Erythroblast (primary cell): ENCODE data around the gene ZMIZ1.

Source experiments
- DNase-seq, 2 experiments: peaks; one replicate each; lab custom pipeline; 2025; lab: John Stamatoyannopoulos, UW
- GATA1 ChIP-seq: IDR thresholded peaks from 2 replicates; pipeline ENCODE4 v1.6.1; 2011; ENCODE audit warnings: low read depth, mild to moderate bottlenecking, control low read depth, low read length, moderate library complexity
- POLR2A ChIP-seq: IDR thresholded peaks from 2 replicates; pipeline ENCODE4 v1.6.1; 2011; ENCODE audit warnings: mild to moderate bottlenecking, low read length

Gene ZMIZ1

DNA sequence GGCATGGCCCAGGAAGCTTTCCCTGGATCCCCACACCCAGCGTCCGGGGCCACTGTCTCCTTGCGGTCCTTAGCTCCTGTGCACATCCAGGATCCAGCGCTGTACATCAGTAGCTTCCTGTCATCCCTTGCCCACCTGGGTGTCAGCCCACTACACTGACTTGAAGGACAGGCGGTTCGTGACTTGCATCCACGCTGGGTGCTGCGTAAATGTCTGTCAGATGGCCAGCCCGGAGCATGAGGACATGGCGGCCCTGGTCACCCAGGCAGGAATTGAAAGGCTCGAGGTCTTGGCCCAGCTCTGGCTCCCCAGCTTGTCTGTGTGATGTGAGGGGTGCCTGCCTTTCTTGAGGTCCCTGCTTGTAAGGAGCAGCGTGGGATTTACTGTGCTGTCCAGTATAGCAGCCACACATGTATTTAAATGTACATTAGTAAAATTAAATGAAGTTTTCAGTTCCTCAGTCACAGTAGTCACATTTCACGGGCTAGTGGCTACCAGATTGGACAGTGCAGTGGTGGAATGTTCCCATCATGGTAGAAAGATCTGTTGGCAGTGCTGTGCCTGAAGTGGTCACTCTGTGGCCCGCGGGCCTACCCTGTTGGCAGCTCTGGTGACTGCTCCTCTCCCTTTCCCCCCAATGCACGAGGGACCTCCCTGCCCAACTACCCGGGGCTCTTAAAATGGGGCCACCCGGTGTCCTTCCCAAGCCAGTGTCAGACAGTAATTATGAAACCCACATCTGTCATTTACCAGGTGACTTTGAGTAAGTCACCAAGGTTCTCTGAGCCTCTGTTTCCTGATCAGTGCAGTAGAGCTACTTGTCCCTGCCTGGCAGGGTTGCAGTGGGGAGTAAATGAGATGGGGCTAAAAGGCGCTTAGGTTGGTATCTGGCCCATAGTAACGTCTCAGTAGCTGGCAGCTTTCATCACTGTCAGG, 180.7 kb downstream of the ZMIZ1 start:
- no peak for TF ChIP-seq GATA1
- TF ChIP-seq POLR2A: no peak
- no peak for DNase-seq

DNA sequence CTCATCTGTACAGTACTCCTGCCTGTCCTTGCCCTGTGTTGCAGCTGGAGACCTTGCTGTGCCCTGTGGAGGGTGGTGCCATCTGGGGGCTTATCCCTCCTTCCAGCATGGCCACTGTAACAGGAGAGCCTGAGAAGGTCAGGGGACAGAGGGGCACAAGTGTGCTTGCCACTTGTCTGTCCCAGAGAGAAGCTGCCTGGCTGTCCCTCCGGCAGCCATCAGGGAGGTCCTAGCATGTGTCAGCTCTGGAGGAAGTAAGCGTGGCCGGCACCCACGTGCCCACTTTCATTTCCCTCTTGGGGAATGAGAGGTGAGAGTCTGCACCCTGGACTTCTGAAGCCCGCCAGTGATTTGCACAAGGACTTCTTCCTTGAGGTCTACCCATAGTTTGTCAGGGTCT, 181.5 kb downstream of the ZMIZ1 start:
- no peak for DNase-seq
- TF ChIP-seq POLR2A (no peak), GATA1 (no peak)

DNA sequence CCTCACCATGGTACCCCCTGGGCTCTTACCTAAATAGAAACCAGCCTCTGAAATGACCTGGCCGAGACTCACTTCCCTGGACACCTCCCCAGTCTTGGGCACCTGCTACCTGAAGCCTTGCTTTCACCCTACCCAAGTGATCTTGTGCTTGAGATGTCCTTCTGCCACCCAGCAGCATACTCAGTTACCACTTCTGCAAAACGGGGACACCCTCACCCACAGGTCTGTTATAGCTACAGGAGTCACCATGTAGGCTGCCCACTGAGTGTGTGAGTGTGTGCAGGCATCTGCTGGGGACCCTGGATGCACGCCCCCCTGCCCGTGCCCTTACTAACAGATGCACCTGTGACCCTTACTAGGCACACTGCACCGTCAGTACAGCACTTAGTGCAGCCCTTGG, 183.7 kb downstream of the ZMIZ1 start:
- TF ChIP-seq POLR2A: no peak
- no peak for DNase-seq

DNA sequence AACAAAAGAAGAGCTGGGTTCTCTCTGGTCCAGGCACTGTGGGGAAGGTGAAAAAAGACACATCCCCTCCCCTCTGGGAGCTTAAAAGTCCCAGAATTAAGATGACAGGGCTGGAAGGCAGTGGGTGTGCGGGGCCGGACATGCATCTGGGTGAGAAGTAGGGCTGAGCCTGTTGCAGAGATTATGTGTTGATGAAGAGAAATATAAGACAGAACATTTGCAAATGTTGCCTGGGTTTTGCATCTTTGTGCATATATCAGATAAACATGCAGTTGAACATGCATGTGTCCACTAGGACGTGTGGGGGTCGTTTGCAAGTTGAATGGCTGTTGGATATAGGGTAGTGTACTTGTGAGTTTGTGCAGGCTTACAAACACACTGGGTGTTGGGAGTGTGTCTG, 184.2 kb downstream of the ZMIZ1 start:
- DNase-seq: no peak
- TF ChIP-seq GATA1 (no peak), POLR2A (no peak)

DNA sequence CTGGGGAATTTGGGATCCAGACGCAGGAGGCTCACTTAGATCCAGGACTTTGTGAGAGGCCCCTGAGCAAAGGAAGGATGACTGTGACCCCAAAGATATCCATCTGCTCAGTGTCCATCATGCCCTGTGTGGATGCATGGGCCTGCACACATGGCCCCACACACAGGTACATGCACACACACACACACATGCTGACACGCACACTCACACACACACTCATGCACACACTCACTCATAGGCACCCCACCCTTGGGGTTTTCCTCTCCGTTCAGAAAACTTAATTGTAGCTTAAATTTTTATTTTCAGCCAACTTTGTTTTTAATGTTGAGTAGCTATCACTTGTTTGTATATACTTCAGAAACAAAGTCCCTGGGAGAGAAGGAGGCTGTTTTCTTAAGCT, 184.9 kb downstream of the ZMIZ1 start:
- TF ChIP-seq POLR2A: no peak
- TF ChIP-seq GATA1: no peak
- no peak for DNase-seq

DNA sequence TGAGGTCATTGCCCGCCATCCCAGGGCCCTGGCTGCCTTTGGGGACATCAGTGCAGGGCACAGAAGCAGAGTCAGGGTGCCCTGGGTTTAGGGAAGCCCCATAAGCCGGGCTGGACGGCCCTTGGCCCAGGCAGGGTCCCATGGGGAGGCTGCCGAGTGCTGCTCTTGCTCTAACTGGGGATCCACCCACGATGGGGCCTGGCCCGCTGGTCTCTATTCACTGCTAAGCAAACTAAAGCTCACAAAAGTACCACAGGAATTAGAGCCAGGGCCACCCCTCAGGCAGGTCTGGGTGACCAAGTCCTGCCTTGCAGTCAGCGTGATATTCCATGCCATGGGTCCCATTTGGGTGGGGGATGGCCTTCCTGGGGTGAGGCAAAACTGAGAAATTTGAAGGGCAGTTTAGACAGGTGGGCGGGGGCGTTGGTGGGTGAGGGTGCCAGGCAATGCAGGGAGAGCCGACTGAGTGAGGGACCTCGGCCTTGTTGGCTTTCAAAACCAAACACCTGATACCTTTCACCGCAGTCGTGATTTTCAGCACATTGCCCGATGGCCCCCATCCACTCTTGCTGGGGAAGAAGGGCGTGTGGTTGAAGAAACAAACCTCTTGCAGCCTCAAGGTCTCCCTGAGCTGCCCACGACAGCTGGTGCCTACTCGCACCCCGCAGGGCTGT, 185.7 kb downstream of the ZMIZ1 start:
- DNase-seq: no peak
- TF ChIP-seq POLR2A (no peak), GATA1 (no peak)

DNA sequence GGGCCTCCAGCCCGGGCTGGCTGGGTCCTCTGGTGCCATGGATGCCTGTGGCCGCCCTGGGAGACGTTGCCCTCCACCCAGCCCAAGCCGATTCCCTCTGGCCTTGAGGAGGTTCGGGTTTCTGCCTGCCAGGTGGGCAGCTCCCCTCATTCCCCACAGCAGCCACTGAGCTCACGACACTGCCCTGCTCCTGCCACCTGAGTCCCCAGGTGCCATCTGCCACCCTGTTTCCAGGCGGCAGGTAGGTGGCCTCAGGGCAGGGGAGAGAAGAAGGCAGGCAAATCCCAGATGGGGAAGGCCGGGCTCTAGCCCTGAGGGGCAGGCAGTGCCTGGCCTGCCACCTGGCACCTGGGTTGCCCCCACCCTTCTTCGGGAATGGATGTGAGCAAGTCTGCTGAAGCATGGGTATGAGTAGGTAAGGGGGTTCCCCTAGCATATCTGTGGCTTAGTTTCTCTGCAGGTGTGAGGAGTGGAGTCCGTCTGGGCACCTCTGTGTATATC, 186.3 kb downstream of the ZMIZ1 start:
- no peak for DNase-seq
- no peak for TF ChIP-seq GATA1
- no peak for TF ChIP-seq POLR2A

DNA sequence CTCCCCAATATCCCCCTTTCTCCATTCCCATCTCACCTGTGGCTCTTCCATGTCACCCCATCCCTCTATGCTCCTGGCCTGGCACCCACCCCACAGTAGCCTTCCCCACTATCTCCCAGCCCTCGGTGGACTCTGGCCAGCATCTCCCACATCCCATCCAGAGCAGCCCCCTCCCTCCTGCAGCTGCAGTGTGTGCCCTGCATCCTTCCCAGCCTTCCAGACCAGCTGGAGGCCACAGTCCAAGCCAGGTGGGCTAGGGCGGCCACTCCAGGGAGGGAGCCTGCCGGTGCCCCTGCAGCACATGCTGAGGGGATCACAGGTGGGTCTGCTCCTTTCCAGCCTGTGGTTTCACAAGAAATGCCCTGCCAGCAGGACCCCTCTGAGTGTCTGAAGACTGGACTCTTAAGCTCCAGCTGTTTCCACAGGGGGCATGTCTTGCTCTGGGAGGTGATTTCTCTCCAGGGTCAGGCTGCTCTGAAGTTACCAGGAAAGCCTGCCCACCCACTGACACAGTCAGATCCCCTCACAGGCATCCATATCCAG, 187.6 kb downstream of the ZMIZ1 start:
- TF ChIP-seq POLR2A (no peak), GATA1 (no peak)
- DNase-seq: no peak

DNA sequence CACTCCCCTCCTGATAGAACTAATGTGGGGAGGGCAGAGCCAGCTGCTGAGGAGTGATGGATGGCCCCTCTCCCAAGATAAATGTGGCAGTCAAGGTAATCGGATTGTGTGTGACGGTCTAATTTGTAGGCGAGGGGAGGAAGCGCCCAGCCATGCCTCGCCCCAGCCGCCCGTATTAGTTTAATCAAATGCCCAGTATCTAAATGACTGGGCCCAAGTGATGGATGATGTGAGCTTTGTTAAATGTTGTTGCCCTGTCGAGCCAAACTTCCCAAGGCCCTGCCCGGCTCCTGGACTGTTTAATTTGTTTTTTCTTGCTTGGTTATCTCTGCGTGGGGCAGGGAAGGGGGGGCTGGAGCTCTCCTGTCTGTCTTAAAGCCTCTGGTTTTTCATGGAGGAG, 190.1 kb downstream of the ZMIZ1 start:
- TF ChIP-seq POLR2A (no peak), GATA1 (no peak)
- DNase-seq: no peak

DNA sequence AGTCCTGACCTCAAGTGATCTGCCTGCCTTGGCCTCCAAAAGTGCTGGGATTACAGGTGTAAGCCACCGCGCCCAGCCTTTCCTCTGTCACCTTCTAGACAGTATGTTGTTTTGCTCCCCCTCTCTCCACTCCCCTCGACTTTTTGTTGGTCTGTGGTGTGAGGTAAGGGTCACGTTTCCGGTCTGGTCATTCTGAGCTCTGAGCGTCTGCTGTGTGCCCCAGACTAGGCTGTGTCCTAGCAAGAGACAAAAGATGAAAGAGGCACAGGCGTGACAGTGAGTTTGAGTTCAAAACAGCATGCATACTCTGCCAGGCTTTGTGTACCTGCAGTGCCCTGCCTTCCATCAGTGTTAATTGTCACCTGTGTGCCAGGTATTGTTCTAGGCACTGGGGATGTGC, 191.1 kb downstream of the ZMIZ1 start:
- DNase-seq: no peak
- TF ChIP-seq POLR2A: no peak
- TF ChIP-seq GATA1: no peak

DNA sequence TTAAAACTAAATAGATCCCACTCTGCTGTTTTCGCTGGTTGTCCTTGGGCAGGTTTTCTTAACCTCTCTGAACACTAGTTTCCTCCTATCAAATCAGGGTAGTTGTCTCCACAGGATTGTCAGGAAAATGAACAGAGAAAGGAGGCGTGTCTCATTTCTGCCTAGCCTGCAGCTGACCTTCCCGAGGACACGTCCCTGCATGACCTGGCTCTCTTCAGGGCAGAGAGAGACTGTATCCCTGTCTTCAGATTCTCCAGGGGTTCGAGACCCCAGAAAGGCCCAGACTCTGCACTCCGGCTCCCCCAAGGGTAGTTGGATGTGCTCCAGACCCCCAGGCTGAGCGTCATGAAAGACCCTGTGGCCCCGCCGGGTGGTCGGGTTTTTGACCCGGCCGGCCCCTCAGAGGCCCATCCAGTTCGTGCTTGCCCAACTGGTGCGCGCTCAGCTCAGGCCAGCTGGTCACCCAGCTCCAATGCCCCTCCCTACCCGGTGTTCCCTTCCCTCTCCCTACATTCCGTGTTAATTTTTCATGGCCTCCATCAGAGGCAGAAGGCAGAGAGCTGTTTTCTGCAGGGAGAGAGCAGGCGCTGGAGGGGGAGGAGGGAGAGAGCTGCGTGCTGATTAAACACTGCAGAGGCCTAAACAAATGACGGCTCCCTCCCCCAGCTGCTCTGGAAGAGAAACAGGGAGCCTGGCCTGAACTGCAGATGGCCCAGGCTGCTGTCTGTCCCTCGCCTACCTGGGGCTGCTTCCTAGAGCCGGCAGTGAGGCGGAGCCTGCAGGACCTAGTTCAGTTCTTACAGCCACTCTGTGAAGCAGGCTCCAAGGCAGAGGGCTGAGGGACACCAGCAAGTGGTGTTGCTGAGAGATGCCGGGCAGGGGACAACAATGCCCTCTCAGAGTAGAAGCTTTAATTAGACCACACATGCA, 192.3 kb downstream of the ZMIZ1 start:
- TF ChIP-seq GATA1 (no peak), POLR2A (no peak)

DNA sequence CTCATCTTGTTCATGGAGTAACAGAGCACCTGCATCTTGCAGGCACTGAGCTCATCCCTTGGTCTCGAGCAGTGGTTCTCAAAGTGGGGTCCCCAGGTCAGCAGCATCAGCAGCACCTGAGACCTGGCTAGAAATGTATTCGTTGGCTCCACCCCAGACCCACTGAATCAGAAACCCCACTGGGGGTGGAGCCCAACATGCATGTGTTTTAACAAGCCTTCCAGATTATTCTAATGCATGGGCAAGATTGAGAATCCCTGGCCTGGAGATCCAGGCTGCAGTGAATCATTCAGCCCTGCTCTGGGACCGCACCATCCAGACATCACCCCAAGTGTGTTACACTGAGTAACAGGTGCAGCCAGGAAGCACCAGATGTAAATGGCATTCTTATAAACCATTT, 193.4 kb downstream of the ZMIZ1 start:
- no peak for DNase-seq
- TF ChIP-seq POLR2A (no peak), GATA1 (no peak)

More for the DNA sequence above, 192.3 kb downstream of the ZMIZ1 start:
- no peak for DNase-seq
